K562 (cell line): Measurements from ENCODE around the gene RPL11. TPM values are rescaled to one million over a fixed set of nuclear protein-coding genes. Genes with fewer than 3 reads are reported as not detected.

Experiments
- CBX3 ChIP-seq, 2 experiments: IDR thresholded peaks; 1 replicate in 1 of 2; 2 replicates in 1 of 2; pipeline ENCODE4 v1.6.1; 2012; ENCODE audit warnings: inconsistent platforms in 2 of 2, low read length in 2 of 2, borderline replicate concordance in 1 of 2, control low read depth in 1 of 2
- CREB3 ChIP-seq: fragments of 450-650 bp; conservative IDR thresholded peaks from 2 replicates; pipeline ENCODE4 v1.6.1; 2016; ENCODE audit warnings: missing genetic modification characterization, low read depth, mild to moderate bottlenecking, missing compliant biosample characterization, moderate library complexity
- ETS1 ChIP-seq: conservative IDR thresholded peaks from 2 replicates; pipeline ENCODE4 v1.6.1; 2011; ENCODE audit warnings: low read depth, mild to moderate bottlenecking, low read length; ENCODE audit not compliant: control insufficient read depth
- ETV6 ChIP-seq, 3 experiments: fragments of 150-350 bp in 1 of 3; sonication (generic) in 1 of 3; formaldehyde crosslinking in 1 of 3; IDR thresholded peaks; 2 replicates each; pipeline versions ENCODE4 v1.6.1 to v1.8.0; 2014 to 2022; ENCODE audit warnings: borderline replicate concordance in 2 of 3, low read depth in 2 of 3, antibody characterized with exemption in 1 of 3, low read length in 1 of 3, mild to moderate bottlenecking in 1 of 3, missing genetic modification reagents in 1 of 3
- FOXM1 ChIP-seq, 2 experiments: fragments of 450-650 bp in 1 of 2; sonication (generic) in 1 of 2; formaldehyde crosslinking in 1 of 2; IDR thresholded peaks; 2 replicates each; pipeline versions ENCODE4 v1.6.1 to v1.9.0; 2017 to 2022; ENCODE audit warnings: low read depth in 2 of 2, mild to moderate bottlenecking in 2 of 2, missing genetic modification reagents in 1 of 2, moderate library complexity in 1 of 2
- HIVEP1 ChIP-seq: fragments of 250-450 bp; sonication (Bioruptor Pico); IDR thresholded peaks from 2 replicates; pipeline ENCODE4 v1.4.0; 2020; ENCODE audit warnings: mild to moderate bottlenecking
- HNRNPL ChIP-seq: fragments of 200-400 bp; formaldehyde crosslinking; IDR thresholded peaks from 2 replicates; pipeline ENCODE4 v1.6.1; 2017; ENCODE audit warnings: low read depth, mild to moderate bottlenecking, low read length
- NFIC ChIP-seq: fragments of 450-650 bp; IDR thresholded peaks from 2 replicates; pipeline ENCODE4 v1.6.1; 2017; ENCODE audit warnings: mild to moderate bottlenecking, inconsistent platforms
- RB1 ChIP-seq: fragments of 450-650 bp; IDR thresholded peaks from 2 replicates; pipeline ENCODE4 v1.6.1; 2017; ENCODE audit warnings: low read depth, mild to moderate bottlenecking
- TAF1 ChIP-seq: IDR thresholded peaks from 2 replicates; pipeline ENCODE4 v1.6.1; 2011; ENCODE audit warnings: mild to moderate bottlenecking, low read length, moderate library complexity; ENCODE audit not compliant: insufficient read depth, control insufficient read depth, severe bottlenecking; ENCODE audit errors: extremely low read depth
- TGIF2 ChIP-seq: sonication (generic); formaldehyde crosslinking; IDR thresholded peaks from 2 replicates; pipeline ENCODE4 v1.8.1; 2022; ENCODE audit warnings: mild to moderate bottlenecking, missing genetic modification reagents, moderate library complexity
- ZBED1 ChIP-seq: IDR thresholded peaks from 2 replicates; pipeline ENCODE4 v1.6.1; 2014
- ZBTB17 ChIP-seq: fragments of 450-650 bp; formaldehyde crosslinking; IDR thresholded peaks from 2 replicates; pipeline ENCODE4 v1.4.0; 2020; ENCODE audit warnings: mild to moderate bottlenecking
- ZNF143 ChIP-seq: sonication (generic); formaldehyde crosslinking; IDR thresholded peaks from 2 replicates; pipeline ENCODE4 v1.9.0; 2022; ENCODE audit warnings: mild to moderate bottlenecking, missing genetic modification reagents
- ZNF224 ChIP-seq: sonication (generic); formaldehyde crosslinking; IDR thresholded peaks from 2 replicates; pipeline ENCODE4 v1.8.0; 2022; ENCODE audit warnings: mild to moderate bottlenecking, missing genetic modification reagents
- ZNF511 ChIP-seq: sonication (generic); formaldehyde crosslinking; IDR thresholded peaks from 2 replicates; pipeline ENCODE4 v1.8.0; 2022; ENCODE audit warnings: mild to moderate bottlenecking, missing genetic modification reagents
- polyA plus RNA-seq, 8 experiments: library from polyadenylated mRNA; depleted of rRNA in 4 of 8; stranded (reverse) in 5 of 8; unstranded in 3 of 8; fragments of >200 nt; fragmentation: Nextera tagmentation in 2 of 8; fragmentation: Illumina TruSeq in 1 of 8; extraction: Ambion mirVana in 2 of 8; extraction: Trizol in 1 of 8; gene quantifications; 2 replicates each; pipeline versions ENCODE4 v1.2.1 to v1.2.3, GENCODE V29; 2011 to 2014; ENCODE audit warnings: inconsistent platforms in 1 of 8, missing spikeins in 1 of 8
- total RNA-seq, 7 experiments: library from RNA; depleted of rRNA in 6 of 7; stranded (reverse); fragments of >200 nt in 6 of 7; fragmentation: Illumina TruSeq in 2 of 7; extraction: Trizol in 2 of 7; gene quantifications; 2 replicates each; pipeline versions ENCODE4 v1.2.1 to v1.2.3, GENCODE V29; 2011 to 2021; ENCODE audit warnings: low replicate concordance in 1 of 7
- TF ChIP-seq, protein P1 (sequence below): fragments of 200-800 bp; sonication (Bioruptor generic); IDR thresholded peaks from 2 replicates; pipeline ENCODE4 v1.6.1; 2017; ENCODE audit warnings: missing genetic modification characterization, missing compliant biosample characterization

The RPL11 gene
- total and polyA plus RNA-seq, 9 of the 15 experiments (the other 6 are each of a cell fraction or from before 2014, with no cell fraction given) = 1,781 to 4,526 (median 3,111) TPM

GRCh38 chr1:23743287-23744152 is 51.9 kb downstream of the RPL11 start, which contains the start of gene ELOA (continued):
- TF ChIP-seq NFIC = peak; percentile 33; the same call in 1 of the 2 replicates
- TF ChIP-seq HNRNPL = peak; percentile 67; the same call in 1 of the 2 replicates
- no peak for TF ChIP-seq FOXM1 (IDR thresholded peaks at IDR 0.05; ENCODE audit: low read depth)
- no peak for TF ChIP-seq FOXM1 (CRISPR knock-in tag; IDR thresholded peaks at IDR 0.05; ENCODE audit: low read depth)
- TF ChIP-seq TAF1 = peak; percentile 87
- 0 out of 2 replicates have a peak, but pooled peaks have one; percentile 34 for TF ChIP-seq HIVEP1 (CRISPR knock-in tag)
- peak; percentile 69 for TF ChIP-seq RB1
- peak; percentile 88 for TF ChIP-seq ETS1
- TF ChIP-seq CREB3 (tag) = no peak
- TF ChIP-seq ZNF224 = 0 out of 2 replicates have a peak, but pooled peaks have one; percentile 39
- peak; percentile 42 for TF ChIP-seq ZBED1
- TF ChIP-seq, protein P1, sequence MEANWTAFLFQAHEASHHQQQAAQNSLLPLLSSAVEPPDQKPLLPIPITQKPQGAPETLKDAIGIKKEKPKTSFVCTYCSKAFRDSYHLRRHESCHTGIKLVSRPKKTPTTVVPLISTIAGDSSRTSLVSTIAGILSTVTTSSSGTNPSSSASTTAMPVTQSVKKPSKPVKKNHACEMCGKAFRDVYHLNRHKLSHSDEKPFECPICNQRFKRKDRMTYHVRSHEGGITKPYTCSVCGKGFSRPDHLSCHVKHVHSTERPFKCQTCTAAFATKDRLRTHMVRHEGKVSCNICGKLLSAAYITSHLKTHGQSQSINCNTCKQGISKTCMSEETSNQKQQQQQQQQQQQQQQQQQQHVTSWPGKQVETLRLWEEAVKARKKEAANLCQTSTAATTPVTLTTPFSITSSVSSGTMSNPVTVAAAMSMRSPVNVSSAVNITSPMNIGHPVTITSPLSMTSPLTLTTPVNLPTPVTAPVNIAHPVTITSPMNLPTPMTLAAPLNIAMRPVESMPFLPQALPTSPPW (CRISPR knock-in tag) = peak; percentile 88
- TF ChIP-seq ZNF511 (CRISPR knock-in tag) = peak; percentile 76
- TF ChIP-seq TGIF2 = peak; percentile 87; the same call in 1 of the 2 replicates
- TF ChIP-seq CBX3 (IDR thresholded peaks at IDR 0.05; ENCODE audit: borderline replicate concordance in 1 of 2, low read length in 2 of 2) = no peak
- peak; percentile 35; the same call in 1 of the 2 replicates for TF ChIP-seq ZNF143 (CRISPR knock-in tag)
- TF ChIP-seq ETV6 (IDR thresholded peaks at IDR 0.05; ENCODE audit: borderline replicate concordance in 1 of 2, low read depth in 2 of 2, low read length in 1 of 2) = peak in 1 of 2 experiments; percentile 22; a peak in 1 of 4 replicates
- TF ChIP-seq ETV6 (CRISPR knock-in tag; IDR thresholded peaks at IDR 0.05; ENCODE audit: borderline replicate concordance) = peak; percentile 13; the same call in 1 of the 2 replicates
- TF ChIP-seq ZBTB17 (CRISPR knock-in tag) = 0 out of 2 replicates have a peak, but pooled peaks have one; percentile 25
